HCT116 (cell line): ENCODE data around the gene OAS2.

Experiments
- EGR1 ChIP-seq: IDR thresholded peaks from 2 replicates; pipeline ENCODE4 v1.6.1; 2012; ENCODE audit warnings: low read depth
- ELF1 ChIP-seq: IDR thresholded peaks from 2 replicates; pipeline ENCODE4 v1.6.1; 2012; ENCODE audit warnings: low read depth, borderline replicate concordance
- EZH2 ChIP-seq: fragments of 200-600 bp; sonication (generic); IDR thresholded peaks from 2 replicates; pipeline ENCODE4 v1.6.1; 2017; ENCODE audit warnings: antibody characterized with exemption, mixed run types
- FOSL1 ChIP-seq: IDR thresholded peaks from 2 replicates; pipeline ENCODE4 v1.6.1; 2012; ENCODE audit warnings: low read depth
- POLR2A ChIP-seq: IDR thresholded peaks from 2 replicates; pipeline ENCODE4 v1.7.0; 2011; ENCODE audit warnings: borderline replicate concordance; ENCODE audit not compliant: insufficient read depth, insufficient read length; ENCODE audit errors: extremely low read depth
- POLR2AphosphoS5 ChIP-seq: IDR thresholded peaks from 2 replicates; pipeline ENCODE4 v1.6.1; 2011; ENCODE audit warnings: mild to moderate bottlenecking, low read depth, low read length, moderate library complexity
- SP1 ChIP-seq: IDR thresholded peaks from 2 replicates; pipeline ENCODE4 v1.6.1; 2012; ENCODE audit warnings: low read depth
- YY1 ChIP-seq: IDR thresholded peaks from 2 replicates; pipeline ENCODE4 v1.6.1; 2011; ENCODE audit warnings: low read length, low read depth, moderate library complexity, mild to moderate bottlenecking; ENCODE audit not compliant: insufficient replicate concordance; ENCODE audit errors: extremely low read depth
- ZFX ChIP-seq: fragments of 450-650 bp; IDR thresholded peaks from 2 replicates; pipeline ENCODE4 v1.6.1; 2017
- TF ChIP-seq, protein P1 (sequence below): IDR thresholded peaks from 2 replicates; pipeline ENCODE4 v1.6.1; 2012
- TF ChIP-seq, protein P2 (sequence below), 3 experiments: fragments of 200-600 bp in 1 of 3; sonication (generic) in 1 of 3; IDR thresholded peaks in 2 of 3; conservative IDR thresholded peaks in 1 of 3; 2 replicates each; pipeline ENCODE4 v1.5.1; 2012 to 2017; ENCODE audit warnings: low read depth in 2 of 3, low read length in 2 of 3, antibody characterized with exemption in 1 of 3, borderline replicate concordance in 1 of 3, control low read depth in 1 of 3, mild to moderate bottlenecking in 1 of 3, mixed read lengths in 1 of 3, mixed run types in 1 of 3, moderate library complexity in 1 of 3; ENCODE audit not compliant: insufficient read depth in 1 of 3

DNA sequence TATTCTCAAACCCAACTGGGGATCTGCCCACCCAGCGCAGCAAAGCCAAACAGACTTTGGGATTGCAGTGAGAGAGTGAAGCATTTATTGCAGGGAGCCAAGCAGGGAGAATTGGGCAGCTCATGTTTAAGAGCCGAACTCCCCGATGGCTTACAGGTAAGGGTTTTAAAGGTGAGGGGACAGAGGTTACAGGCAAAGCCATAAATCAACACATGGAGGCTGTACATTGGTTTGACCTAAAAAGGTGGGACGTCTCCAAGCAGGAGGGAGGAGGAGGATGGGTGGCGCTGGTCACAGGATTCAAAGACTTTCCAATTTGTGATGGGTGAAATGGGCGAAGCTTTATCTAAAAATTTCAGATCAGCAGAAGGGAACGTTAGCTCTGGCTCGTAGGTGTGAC lies 18.2 kb downstream of the OAS2 start:
- TF ChIP-seq, protein P1, sequence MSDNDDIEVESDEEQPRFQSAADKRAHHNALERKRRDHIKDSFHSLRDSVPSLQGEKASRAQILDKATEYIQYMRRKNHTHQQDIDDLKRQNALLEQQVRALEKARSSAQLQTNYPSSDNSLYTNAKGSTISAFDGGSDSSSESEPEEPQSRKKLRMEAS, result no peak
- TF ChIP-seq FOSL1, result no peak
- TF ChIP-seq, protein P2, sequence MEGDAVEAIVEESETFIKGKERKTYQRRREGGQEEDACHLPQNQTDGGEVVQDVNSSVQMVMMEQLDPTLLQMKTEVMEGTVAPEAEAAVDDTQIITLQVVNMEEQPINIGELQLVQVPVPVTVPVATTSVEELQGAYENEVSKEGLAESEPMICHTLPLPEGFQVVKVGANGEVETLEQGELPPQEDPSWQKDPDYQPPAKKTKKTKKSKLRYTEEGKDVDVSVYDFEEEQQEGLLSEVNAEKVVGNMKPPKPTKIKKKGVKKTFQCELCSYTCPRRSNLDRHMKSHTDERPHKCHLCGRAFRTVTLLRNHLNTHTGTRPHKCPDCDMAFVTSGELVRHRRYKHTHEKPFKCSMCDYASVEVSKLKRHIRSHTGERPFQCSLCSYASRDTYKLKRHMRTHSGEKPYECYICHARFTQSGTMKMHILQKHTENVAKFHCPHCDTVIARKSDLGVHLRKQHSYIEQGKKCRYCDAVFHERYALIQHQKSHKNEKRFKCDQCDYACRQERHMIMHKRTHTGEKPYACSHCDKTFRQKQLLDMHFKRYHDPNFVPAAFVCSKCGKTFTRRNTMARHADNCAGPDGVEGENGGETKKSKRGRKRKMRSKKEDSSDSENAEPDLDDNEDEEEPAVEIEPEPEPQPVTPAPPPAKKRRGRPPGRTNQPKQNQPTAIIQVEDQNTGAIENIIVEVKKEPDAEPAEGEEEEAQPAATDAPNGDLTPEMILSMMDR (IDR thresholded peaks at IDR 0.05 in 2 of 3, conservative IDR thresholded peaks at IDR 0.05 in 1 of 3; ENCODE audit: borderline replicate concordance in 1 of 3, insufficient read depth in 1 of 3, low read depth in 2 of 3, low read length in 2 of 3), result no peak
- no peak for TF ChIP-seq POLR2A
- TF ChIP-seq SP1, result no peak
- no peak for TF ChIP-seq POLR2AphosphoS5
- TF ChIP-seq ELF1, result no peak
- TF ChIP-seq EZH2, result no peak
- TF ChIP-seq EGR1, result no peak
- no peak for TF ChIP-seq YY1
- no peak for TF ChIP-seq ZFX
